ENCODE measurements around the gene TMEM183A.

DNA sequence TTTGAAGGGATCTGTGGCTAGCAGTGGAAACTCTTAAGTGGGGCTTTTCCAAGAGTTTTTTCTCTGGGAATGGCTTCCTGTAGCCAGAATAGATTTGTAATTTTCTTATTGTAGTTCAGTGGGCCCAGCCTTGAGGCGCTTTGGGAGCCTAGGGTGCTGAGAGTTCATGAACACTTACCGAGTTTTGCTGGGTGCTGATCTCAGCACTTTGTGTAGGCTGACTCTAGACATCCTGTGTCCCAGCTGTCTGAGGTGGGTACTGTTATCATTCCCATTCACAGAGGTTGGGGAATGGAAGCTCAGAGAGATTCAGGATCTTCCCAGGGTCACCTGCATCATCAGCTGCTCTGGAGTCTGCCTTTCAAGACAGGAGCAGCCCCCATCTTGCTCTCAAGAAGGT is 26.1 kb downstream of the TMEM183A start:
- TF ChIP-seq KLF6 (CRISPR knock-in tag; IDR thresholded peaks at IDR 0.05; ENCODE audit: borderline replicate concordance) (no peak), JUND (IDR thresholded peaks at IDR 0.05; ENCODE audit: borderline replicate concordance, low read depth, low read length) (no peak), JUND (tag; IDR thresholded peaks at IDR 0.05; ENCODE audit: borderline replicate concordance, low read depth, low read length) (no peak)
- TF ChIP-seq, protein P1, sequence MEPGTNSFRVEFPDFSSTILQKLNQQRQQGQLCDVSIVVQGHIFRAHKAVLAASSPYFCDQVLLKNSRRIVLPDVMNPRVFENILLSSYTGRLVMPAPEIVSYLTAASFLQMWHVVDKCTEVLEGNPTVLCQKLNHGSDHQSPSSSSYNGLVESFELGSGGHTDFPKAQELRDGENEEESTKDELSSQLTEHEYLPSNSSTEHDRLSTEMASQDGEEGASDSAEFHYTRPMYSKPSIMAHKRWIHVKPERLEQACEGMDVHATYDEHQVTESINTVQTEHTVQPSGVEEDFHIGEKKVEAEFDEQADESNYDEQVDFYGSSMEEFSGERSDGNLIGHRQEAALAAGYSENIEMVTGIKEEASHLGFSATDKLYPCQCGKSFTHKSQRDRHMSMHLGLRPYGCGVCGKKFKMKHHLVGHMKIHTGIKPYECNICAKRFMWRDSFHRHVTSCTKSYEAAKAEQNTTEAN (CRISPR knock-in tag; IDR thresholded peaks at IDR 0.05) = no peak
- TF ChIP-seq, protein P2, sequence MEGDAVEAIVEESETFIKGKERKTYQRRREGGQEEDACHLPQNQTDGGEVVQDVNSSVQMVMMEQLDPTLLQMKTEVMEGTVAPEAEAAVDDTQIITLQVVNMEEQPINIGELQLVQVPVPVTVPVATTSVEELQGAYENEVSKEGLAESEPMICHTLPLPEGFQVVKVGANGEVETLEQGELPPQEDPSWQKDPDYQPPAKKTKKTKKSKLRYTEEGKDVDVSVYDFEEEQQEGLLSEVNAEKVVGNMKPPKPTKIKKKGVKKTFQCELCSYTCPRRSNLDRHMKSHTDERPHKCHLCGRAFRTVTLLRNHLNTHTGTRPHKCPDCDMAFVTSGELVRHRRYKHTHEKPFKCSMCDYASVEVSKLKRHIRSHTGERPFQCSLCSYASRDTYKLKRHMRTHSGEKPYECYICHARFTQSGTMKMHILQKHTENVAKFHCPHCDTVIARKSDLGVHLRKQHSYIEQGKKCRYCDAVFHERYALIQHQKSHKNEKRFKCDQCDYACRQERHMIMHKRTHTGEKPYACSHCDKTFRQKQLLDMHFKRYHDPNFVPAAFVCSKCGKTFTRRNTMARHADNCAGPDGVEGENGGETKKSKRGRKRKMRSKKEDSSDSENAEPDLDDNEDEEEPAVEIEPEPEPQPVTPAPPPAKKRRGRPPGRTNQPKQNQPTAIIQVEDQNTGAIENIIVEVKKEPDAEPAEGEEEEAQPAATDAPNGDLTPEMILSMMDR (IDR thresholded peaks at IDR 0.05 in 2 of 3, conservative IDR thresholded peaks at IDR 0.05 in 1 of 3; ENCODE audit: insufficient read depth in 2 of 3, low read depth in 1 of 3, low read length in 3 of 3) = no peak
